Spleen (tissue), 7 donors: Measurements from ENCODE around the gene RRP7A.

Experiments used
- POLR2A ChIP-seq, 3 donors: fragments of 450-650 bp; IDR thresholded peaks; one replicate each; pipeline ENCODE4 v1.5.1; 2017; ENCODE audit warnings: antibody characterized with exemption in 3 of 3, mild to moderate bottlenecking in 1 of 3
- TF ChIP-seq, protein P1 (sequence below), 11 experiments: fragments of 200-600 bp in 7 of 11; fragments of 450-650 bp in 4 of 11; sonication (generic) in 4 of 11; IDR thresholded peaks in 8 of 11; conservative IDR thresholded peaks in 3 of 11; 1 replicate in 7 of 11; 2 replicates in 4 of 11; pipeline versions ENCODE4 v1.4.0 to v1.8.0; 2016 to 2021; ENCODE audit warnings: antibody characterized with exemption in 11 of 11, inconsistent platforms in 4 of 11, mild to moderate bottlenecking in 1 of 11
- donor health status: DM: no; HTN: no; CAD: no; lungs with moderate emphysema.
- donor health status: DM: no; HTN: no; CAD: no.
- donor health status: DM: no; HTN: no; CAD: no.

DNA sequence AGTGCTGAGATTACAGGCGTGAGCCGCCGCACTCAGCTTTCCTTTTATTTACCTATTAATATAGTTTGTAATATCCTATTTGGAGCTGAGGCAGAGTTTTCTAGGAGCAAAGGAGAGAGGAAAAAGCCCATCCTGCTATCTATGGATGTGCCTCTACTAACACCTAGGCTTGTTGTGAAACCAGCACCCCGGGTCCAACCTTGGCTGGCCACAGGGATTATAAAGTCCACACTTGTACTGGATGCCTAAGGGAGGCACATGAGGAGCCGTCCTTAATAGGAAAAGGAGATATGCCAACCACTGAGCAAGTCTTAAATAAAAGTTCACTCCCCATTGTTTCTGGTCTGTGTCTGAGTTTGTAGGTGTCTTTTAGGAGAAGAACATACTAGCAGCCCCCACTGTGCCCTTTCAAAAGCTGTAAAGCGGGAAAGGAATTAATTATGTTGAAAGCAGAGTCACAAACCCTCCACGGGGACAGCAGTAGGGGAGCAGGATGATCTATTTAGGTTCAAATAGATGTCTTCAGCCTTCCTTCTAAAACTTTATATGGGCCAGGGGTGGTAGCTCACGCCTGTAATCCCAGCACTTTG lies 29.3 kb downstream of the RRP7A start:
- TF ChIP-seq, protein P1, sequence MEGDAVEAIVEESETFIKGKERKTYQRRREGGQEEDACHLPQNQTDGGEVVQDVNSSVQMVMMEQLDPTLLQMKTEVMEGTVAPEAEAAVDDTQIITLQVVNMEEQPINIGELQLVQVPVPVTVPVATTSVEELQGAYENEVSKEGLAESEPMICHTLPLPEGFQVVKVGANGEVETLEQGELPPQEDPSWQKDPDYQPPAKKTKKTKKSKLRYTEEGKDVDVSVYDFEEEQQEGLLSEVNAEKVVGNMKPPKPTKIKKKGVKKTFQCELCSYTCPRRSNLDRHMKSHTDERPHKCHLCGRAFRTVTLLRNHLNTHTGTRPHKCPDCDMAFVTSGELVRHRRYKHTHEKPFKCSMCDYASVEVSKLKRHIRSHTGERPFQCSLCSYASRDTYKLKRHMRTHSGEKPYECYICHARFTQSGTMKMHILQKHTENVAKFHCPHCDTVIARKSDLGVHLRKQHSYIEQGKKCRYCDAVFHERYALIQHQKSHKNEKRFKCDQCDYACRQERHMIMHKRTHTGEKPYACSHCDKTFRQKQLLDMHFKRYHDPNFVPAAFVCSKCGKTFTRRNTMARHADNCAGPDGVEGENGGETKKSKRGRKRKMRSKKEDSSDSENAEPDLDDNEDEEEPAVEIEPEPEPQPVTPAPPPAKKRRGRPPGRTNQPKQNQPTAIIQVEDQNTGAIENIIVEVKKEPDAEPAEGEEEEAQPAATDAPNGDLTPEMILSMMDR (IDR thresholded peaks at IDR 0.05 in 8 of 11, conservative IDR thresholded peaks at IDR 0.05 in 3 of 11), result no peak
- no peak for TF ChIP-seq POLR2A (IDR thresholded peaks at IDR 0.05)
